GM19438 (cell line): ENCODE results near the gene NLRC5.
A peak's percentile ranks its signal among the peaks of the same experiment; 100 is the strongest.

ENCODE experiments used
- ATAC-seq: cut with Tn5 transposase; IDR thresholded peaks from one replicate; pipeline ENCODE4 v1.9.1; 2021; ENCODE audit warnings: low read depth; ENCODE audit not compliant: unreplicated experiment

The NLRC5 gene, protein sequence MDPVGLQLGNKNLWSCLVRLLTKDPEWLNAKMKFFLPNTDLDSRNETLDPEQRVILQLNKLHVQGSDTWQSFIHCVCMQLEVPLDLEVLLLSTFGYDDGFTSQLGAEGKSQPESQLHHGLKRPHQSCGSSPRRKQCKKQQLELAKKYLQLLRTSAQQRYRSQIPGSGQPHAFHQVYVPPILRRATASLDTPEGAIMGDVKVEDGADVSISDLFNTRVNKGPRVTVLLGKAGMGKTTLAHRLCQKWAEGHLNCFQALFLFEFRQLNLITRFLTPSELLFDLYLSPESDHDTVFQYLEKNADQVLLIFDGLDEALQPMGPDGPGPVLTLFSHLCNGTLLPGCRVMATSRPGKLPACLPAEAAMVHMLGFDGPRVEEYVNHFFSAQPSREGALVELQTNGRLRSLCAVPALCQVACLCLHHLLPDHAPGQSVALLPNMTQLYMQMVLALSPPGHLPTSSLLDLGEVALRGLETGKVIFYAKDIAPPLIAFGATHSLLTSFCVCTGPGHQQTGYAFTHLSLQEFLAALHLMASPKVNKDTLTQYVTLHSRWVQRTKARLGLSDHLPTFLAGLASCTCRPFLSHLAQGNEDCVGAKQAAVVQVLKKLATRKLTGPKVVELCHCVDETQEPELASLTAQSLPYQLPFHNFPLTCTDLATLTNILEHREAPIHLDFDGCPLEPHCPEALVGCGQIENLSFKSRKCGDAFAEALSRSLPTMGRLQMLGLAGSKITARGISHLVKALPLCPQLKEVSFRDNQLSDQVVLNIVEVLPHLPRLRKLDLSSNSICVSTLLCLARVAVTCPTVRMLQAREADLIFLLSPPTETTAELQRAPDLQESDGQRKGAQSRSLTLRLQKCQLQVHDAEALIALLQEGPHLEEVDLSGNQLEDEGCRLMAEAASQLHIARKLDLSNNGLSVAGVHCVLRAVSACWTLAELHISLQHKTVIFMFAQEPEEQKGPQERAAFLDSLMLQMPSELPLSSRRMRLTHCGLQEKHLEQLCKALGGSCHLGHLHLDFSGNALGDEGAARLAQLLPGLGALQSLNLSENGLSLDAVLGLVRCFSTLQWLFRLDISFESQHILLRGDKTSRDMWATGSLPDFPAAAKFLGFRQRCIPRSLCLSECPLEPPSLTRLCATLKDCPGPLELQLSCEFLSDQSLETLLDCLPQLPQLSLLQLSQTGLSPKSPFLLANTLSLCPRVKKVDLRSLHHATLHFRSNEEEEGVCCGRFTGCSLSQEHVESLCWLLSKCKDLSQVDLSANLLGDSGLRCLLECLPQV (N-terminal part only)

DNA sequence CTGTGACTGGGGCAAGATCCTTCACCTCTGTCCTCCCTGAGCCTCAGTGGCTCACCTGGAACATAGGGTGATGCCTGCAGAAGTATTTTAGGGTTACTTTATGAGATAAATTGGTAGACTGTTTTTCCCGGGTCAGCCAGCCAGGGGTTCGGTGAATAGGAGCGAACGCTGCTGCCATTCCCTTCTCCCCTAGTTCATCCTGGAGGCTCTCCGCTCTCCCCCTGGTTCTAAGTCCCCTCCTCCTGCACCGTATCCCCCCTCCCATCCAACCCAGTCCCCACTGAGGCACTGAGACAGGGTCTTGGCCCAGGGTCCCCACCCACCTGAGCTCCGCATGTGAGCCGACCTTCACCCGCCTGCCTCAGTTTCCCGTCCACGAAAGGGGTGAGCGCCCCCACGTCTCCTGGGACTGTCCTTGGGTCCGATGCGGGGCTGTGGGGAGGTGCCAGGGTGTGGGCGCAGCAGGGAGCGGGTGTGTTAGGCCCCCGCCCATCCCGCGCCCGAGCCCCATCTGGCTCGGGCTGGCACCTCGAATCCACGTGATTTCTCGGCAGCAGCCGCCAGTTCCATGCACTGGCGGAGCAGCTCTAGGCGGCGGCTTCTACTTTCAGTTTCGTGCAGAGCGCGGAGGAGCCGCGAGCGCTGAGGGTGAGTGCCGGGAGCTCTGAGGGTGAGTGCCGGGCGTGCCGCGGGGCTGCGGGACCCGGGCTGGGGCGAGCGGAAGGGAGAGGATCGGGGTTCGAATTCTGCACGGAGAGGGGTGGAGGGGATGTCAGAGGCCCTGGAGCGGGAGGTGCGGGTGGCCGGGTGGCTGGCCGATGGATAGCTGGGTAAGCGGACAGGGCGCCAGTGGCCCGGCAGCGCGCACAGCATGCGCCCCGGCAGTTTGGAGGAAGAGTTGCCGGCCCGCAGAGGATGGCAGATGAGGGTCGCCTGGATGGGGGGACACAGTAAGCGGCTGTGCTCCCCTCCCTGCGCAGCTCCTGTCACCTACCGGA lies at the start of gene NLRC5:
Gene NLRC5 (plus strand): TSS at position 610 of the 998 bp plus-strand sequence. CDS start 31,156 bp downstream, outside the sequence.
- ATAC-seq = peak; percentile 82

DNA sequence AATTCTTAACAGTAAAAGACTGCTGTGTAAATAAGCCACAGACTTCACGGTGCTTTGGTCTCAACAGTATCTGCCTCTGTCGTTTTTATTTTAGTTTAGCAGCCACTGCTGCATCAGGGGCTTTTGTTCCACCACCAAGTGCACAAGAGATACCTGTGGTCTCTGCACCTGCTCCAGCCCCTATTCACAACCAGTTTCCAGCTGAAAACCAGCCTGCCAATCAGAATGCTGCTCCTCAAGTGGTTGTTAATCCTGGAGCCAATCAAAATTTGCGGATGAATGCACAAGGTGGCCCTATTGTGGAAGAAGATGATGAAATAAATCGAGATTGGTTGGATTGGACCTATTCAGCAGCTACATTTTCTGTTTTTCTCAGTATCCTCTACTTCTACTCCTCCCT lies 49.6 kb upstream of the NLRC5 start:
- no peak for ATAC-seq

DNA sequence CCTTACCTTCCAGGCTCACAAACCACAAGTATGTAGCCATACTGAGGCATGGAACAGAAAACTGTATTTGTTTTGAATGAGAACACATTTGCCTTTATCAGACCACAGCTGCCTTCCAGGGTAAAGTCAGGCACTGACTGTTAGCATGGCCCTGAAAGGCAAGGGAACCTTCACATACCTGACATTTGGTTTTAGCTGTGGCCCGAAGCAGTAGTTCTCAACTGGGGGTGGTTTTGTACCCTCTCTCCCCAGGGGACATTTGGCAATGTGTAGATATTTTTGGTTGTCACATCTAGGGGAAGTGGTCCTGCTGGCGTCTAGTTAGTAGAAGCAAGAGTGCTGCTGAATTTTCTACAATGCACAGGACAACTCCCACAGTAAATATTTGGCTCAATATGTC lies 48.3 kb upstream of the NLRC5 start:
- no peak for ATAC-seq

DNA sequence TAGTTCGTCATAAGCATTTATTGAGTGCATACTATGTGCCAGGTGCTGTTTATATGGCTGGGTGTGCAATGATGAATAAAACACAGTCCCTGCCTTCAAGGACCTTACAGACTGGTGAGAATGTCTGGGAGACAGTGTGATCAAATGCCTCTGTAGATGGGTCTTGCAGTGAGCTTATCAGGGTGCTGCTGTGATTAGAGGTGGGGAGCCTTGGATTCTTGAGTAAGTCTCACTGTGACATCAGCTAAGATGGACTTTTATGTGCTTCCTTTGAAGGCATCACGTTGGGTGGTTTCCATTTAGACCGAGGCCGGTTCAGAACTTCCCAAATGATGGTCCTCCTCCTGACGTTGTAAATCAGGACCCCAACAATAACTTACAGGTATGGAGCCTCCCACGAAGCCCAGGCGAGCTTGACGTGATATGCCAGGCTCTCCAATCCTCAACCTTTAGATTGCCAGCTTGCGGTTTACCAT lies 47.5 kb upstream of the NLRC5 start:
- ATAC-seq = no peak

DNA sequence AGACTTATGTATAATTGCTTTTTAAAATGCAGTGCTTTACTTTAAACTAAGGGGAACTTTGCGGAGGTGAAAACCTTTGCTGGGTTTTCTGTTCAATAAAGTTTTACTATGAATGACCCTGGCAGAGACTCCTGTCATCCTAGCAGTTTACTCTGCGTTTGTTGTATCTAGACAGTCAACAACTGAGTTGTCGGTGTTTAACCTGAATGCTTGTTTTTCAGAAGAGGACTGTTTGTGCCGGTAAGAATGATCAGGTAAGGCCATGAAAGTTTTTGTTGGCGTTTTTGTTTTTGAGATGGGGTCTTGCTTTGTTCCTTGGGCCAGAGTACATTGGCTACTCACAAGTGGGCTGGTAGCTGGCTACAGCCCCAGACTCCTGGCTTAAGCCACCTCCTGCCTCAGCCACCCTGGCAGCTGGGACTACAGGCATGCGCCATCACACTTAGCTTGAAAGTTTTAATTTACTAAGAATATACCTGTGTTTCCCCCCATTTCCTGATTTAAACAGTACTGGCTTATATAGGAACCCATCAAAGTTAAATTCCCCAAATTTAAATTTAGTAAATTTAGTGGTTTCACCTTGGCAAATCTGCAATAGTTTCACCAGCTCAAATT lies 45.5 kb upstream of the NLRC5 start:
- no peak for ATAC-seq

DNA sequence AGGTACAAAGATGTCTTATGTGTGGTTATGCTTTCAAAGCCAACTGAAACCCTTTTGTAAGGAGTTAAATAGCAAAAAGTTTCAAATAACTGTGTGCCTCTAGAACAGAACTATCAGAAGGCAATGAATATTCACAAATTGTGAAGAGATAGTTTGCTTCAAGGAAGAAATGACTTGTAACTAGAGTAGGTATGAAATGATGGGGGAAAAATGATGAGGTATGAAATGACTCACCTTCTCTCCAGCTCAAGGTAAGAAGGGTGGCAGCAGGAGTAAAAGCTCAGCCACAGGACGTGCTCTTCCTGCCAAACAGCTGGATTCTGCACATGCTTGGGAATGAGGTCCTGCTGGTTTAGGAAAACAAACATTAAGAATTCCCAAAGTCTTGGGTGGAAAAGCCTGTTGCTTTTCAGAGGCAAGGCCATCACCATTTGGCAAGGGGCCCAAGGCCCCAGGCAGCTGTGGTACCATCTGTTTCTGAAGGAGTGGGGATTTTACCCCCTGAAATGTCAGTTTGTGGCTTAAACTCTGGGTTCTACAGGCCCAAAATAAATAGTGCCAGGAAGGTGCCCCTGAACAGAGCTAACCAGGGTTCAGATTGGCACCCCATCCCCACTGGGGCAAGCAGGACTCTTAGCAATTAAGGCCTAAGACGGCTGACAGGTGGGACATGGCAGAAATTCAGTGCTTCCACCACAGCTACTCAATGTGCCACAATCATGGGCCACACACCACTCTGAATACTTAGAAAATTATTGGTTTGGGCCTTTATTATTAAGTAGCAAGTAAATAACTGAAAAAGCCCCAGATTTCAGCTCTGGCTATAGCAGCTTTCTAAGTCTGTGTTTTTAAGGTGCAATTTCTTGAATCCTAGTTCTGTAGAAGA lies 44.2 kb upstream of the NLRC5 start:
- ATAC-seq = no peak

DNA sequence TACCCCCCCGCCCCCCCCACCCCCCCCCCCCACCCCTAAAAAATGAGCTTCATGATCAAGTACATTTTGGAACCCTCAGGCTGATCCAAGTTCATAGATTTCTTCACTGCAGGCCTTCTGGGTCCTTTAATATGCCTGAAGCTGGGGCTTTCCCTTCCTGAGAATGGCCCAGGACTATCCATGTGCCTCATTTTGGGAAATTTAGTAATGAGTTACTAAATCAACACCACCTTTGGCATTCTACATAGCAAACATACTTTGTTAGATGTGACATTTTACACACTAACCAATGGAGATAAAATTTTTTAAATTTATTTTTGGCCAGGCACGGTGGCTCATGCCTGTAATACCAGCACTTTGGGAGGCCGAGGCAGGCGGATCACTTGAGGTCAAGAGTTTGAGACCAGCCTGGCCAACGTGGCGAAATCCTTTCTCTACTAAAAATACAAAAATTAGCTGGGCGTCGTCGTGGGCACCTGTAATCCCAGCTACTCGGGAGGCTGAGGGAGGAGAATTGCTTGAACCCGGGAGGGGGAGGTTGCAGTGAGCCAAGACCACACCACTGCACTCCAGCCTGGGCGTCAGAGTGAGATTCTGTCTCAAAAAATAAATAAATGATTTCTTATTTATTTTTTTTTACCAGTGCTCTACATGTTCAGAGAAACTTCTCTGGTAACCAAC lies 43.4 kb upstream of the NLRC5 start:
- ATAC-seq = no peak

DNA sequence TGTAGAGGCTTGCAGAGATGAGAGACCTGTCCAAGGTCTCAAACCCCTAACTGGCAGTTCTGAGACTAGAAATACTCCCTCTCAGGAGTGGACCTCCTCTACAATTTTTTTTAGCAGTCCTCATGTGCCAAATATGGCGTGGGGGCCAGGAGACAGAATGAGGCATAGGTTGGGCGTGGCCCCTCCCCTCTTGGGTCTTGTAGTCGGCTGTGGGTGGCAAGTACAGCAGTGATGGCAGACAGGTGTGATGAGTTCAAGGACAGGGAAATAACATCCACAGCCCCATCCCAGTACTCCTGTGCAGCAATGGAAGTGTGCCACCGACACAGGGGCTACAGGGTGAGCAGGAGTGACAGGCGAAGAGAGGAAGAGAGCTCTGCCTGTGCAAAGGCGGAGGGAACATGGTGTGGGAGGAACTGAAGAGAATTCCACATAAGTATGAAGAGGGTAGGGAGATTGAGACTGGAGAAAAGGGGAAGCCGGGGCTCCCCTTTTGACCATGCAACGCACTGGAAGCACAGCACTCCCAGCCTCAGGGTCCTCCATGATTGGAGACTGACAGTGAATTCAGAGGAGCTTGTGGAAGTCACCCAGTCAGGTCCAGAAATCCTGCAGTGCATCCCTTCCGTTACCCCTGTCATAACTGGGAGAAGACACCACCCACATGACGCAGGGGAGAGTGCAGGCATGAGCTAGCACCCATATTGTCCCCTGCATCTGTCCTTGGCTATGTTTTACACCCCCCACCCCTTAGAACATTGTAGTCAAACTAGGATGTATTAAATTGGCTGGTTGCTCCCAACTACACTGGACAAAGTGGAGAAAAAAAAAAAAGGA lies 42.4 kb upstream of the NLRC5 start:
- ATAC-seq = no peak

DNA sequence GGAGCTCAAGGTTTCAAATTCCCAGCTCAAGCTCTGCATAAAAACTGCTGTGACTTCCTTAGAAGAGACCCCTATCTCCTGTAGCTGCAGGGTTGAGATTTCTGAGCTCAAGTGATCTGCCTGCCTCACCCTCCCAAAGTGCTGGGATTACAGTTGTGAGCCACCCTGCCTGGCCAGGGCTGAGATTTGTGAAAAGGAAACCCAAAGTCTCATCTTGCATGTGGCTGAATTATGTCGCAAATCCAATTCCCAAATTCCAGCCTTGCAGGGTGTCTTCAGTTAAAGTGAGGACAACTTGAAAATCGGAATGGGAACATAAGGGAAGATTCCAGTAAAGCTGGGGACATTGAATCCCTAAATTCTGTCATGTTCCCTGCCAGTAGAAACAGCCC lies 41.8 kb upstream of the NLRC5 start:
- no peak for ATAC-seq

DNA sequence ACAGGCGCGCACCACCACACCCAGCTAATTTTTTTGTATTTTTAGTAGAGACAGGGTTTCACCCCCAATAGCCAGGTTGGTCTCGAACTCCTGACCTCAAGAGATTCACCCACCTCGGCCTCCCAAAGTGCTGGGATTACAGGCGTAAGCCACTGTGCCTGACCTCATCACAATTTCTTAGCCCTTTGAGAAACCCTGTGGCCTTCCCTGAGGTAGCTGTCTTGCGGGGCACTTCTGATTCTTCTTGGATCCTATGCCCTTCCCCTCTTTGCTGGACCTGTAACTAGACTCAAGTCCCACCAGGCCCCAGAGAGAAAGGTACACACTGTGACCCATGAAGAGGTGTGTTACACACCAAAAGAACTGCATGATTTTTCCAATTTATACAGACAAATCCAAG lies 41.1 kb upstream of the NLRC5 start:
- ATAC-seq = no peak

DNA sequence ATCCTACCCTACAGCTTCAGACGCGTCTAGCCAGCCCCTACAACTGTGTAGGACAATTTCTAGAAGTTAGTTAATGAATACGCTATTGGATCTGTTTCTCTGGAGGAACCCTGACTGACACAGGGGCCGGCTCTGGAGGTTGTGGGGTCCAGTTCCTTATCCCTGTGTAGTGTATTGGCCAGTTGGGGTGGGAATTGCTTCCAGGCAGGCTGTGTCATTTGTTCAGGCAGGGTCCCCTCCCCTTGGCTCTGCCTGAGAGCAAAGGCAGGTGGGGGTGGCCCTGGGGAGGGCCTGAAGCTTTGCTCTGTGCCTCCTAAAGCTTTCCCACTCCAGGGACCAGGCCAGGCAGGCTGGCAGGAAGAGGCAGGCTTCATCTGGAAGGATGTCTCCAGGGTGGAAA lies 39.3 kb upstream of the NLRC5 start:
- no peak for ATAC-seq

DNA sequence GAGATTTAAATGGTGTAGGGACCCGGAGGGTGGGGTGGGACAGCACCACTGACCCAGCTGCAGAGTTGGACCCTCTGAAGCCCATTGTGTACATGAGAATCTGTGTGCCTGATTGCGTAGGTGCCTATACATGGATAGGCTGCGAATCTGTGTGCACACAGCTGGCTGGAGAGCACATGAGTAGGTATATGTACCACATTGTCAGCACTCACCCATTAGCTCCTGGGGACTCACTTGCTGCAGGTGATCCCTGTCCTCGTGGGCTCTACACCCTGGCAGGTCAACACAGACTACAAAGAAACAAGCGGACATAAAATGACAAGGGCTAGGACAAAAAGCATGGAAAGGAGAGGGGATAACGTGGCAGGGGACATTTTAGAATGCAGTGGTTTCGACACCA lies 38.9 kb upstream of the NLRC5 start:
- ATAC-seq = no peak

DNA sequence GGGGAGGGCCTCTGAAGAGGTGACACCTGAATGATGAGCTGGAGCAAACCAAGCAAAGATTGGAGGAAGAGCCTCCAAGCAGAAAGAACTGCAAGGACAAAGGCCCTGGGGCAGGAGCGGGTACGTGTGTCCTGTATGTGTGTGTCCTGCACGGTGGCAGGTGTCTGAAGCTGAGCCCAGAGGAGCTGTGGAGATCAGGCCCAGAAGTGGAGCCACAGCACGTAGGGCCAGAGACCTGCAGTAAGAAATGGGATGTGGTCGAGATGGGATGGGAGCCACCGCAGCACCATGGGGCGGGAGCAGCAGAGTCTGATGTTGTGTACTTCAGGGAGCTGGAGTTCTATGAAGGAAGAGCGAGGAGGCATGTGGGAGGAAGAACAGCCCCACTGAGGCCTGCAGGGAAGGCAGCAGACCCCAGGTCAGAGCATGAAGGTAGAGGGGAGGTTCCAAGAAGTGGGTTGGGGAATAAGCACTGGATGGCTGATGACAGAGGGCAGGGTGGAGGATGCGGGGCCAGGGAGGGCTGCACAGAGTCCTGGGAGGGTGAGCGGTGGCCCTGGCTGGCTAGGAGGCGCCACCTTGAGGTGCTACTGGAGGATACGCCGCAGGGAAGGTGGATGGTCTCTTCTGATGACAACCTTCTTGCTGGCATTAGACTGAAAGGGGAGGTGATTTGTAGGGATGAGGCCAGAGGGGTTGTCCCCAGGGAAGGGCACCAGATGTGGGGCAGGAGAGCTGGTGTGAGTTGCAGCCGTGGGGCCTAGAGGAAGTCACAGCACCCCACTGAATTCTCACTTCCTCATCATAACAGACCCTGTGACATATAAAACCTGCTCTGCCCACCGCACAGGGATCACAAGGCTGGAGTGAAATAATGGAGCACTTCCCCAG lies 38.2 kb upstream of the NLRC5 start:
- ATAC-seq = peak; percentile 53

DNA sequence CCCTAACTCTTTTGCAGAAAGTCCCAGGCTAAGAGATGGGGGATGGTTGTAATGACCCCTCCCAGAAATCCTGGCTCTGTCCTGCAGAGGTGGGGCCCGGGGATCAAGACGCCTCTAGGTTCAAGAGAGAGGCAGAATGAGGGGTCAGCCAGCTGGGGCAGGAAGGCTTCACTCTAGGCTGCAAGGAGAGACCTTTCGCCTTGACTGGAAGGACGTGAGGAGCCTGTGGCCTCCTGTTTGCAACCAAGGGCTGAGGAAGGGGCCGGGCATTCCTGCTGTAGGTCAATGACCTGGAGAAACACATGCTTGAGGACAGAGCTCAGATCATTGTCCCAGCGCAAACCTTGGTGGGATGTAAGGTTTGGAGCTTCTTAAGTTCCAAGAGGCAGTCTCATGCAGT lies 36.4 kb upstream of the NLRC5 start:
- no peak for ATAC-seq

DNA sequence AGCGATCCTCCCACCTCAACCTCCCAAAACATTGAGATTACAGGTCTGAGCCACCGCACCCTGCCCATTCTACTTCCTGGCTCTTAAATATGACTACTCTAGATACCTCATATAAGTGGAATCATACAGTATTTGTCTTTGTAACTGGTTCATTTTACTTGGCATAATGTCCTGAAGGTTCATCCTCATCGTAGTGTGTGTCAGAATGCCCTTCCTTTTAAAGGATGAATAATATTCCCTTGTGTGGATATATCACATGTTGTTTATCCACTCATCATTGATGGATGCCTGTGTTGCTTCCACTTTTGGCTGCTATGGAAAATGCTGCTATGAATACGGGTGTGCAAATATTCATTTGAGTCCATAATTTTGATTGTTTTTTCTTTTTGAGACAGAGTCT lies 33.3 kb upstream of the NLRC5 start:
- ATAC-seq = no peak

DNA sequence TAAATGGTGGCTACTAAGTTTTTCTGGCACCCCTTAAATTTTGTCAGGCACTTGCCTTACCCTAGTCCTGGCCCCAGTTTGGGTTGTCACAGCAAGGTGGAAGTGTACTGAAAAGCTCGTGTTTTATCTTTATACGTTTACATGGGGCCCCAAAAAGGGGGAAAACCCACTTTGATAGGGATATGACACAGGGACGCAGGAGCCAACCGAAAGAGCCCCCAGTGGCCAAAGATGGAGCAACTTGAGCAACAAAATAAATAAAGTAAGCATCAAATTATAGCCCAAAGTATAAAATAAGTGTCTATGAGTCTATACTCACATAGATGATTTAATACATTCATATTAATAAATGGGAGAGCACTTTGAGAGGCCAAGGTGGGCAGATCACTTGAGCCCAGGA lies 32.6 kb upstream of the NLRC5 start:
- ATAC-seq = no peak
